ENCODE measurements around the gene CLIP1. TPM values are rescaled to one million over a fixed set of nuclear protein-coding genes. Genes with fewer than 3 reads are reported as not detected.

The CLIP1 gene
- total and polyA plus RNA-seq, 2 of the 8 experiments (the other 6 are each of a cell fraction or from before 2014, with no cell fraction given): 19.0 to 27.6 TPM

- 93% methylated on average over 2 of the region's 2 CpGs; no CpG with 5 or more reads in 1 of the 2 experiments for WGBS, 2 experiments (ENCODE audit: extremely low coverage in 1 of 2, insufficient coverage in 1 of 2, insufficient read length in 1 of 2, insufficient replicate concordance in 2 of 2, low coverage in 1 of 2, low lambda C conversion rate in 2 of 2, missing lambda C conversion rate in 1 of 2)
- Histone ChIP-seq H2BK5ac (ENCODE audit: low read depth, low read length) (no peak overlapping the region), H4K20me1 (replicated peaks in 1 of 2; ENCODE audit: control insufficient read depth in 1 of 2, insufficient read depth in 2 of 2, low read length in 2 of 2) (no peaks in the 10 kb centered on the region), H2BK120ac (replicated peaks; ENCODE audit: low read depth, low read length) (no peak overlapping the region), H2AK5ac (ENCODE audit: low read depth, low read length) (no peak overlapping the region), H3K23me2 (ENCODE audit: low read depth, low read length) (no peaks in the 10 kb centered on the region), H3K27ac (ENCODE audit: low read depth, low read length) (no peak overlapping the region), H4K8ac (ENCODE audit: extremely low read depth, insufficient read depth, low read length) (no peak overlapping the region), H2AFZ (ENCODE audit: low read length) (no peak overlapping the region), H3K23ac (ENCODE audit: insufficient read length) (no peak overlapping the region), H4K5ac (ENCODE audit: insufficient read length, low read depth, low read length) (no peak overlapping the region), H2BK20ac (ENCODE audit: low read length) (no peak overlapping the region), H3K14ac (ENCODE audit: insufficient read length) (no peak overlapping the region), H3K4me2 (ENCODE audit: insufficient read depth in 1 of 2, low read depth in 2 of 2, low read length in 2 of 2) (no peak overlapping the region), H3K9me3 (ENCODE audit: insufficient read depth in 2 of 2, low read depth in 1 of 2, low read length in 1 of 2) (no peaks in the 10 kb centered on the region), H3K79me1 (ENCODE audit: low read depth, low read length) (no peaks in the 10 kb centered on the region), H3K9ac (replicated peaks in 1 of 4; ENCODE audit: extremely low read depth in 1 of 4, low read depth in 3 of 4, low read length in 3 of 4) (no peak overlapping the region), H2BK15ac (ENCODE audit: low read length) (no peak overlapping the region), H4K91ac (replicated peaks; ENCODE audit: insufficient read length, low read length) (no peak overlapping the region), H3K4me3 (ENCODE audit: extremely low read depth in 1 of 4, insufficient read depth in 2 of 4, low read depth in 3 of 4, low read length in 4 of 4) (no peak overlapping the region), H3K4me1 (replicated peaks in 1 of 4; ENCODE audit: control insufficient read depth in 3 of 4, insufficient read depth in 4 of 4, low read length in 3 of 4) (no peaks in the 10 kb centered on the region), H3K4ac (replicated peaks; ENCODE audit: insufficient read length, low read depth, low read length) (no peak overlapping the region), H3K18ac (ENCODE audit: extremely low read depth, low read length) (no peak overlapping the region), H3K27me3 (replicated peaks in 1 of 4; ENCODE audit: control insufficient read depth in 3 of 4, extremely low read depth in 1 of 4, insufficient read depth in 3 of 4, low read length in 3 of 4) (no peaks in the 10 kb centered on the region), H3K79me2 (ENCODE audit: control insufficient read depth in 1 of 2, insufficient read depth in 2 of 2, low read length in 2 of 2) (no peaks in the 10 kb centered on the region), H3K36me3 (ENCODE audit: control insufficient read depth in 2 of 4, insufficient read depth in 4 of 4, low read length in 3 of 4) (no peaks in the 10 kb centered on the region), H3K56ac (replicated peaks; ENCODE audit: insufficient read length, low read depth, low read length) (no peak overlapping the region), H2BK12ac (ENCODE audit: low read depth, low read length) (no peak overlapping the region)
- ChIA-PET CTCF (ENCODE audit: partially characterized antibody) (interaction anchor here (0.6 to 4.0 kb wide), 4 partner anchors 10 to 24 kb away, joined by 3 to 23 read pairs (median 14); no protein-coding TSS in a partner anchor), POLR2A (ENCODE audit: partially characterized antibody) (no interaction called here)
- DNase-seq (ENCODE audit: low read depth in 1 of 2, low spot score in 2 of 2) (no peak), FAIRE-seq (no peak)
- TF ChIP-seq ZNF274 (IDR thresholded peaks at IDR 0.05; ENCODE audit: borderline replicate concordance, extremely low read depth, low read length): no peak
- TF ChIP-seq ASH2L (IDR thresholded peaks at IDR 0.05; ENCODE audit: low read length): no peak
- TF ChIP-seq EZH2 (IDR thresholded peaks at IDR 0.05; ENCODE audit: low read depth, low read length, severe bottlenecking): no peak
- no peak for TF ChIP-seq GTF2F1 (IDR thresholded peaks at IDR 0.05; ENCODE audit: borderline replicate concordance, low read depth, low read length)
- no peak for TF ChIP-seq POU5F1 (IDR thresholded peaks at IDR 0.05; ENCODE audit: low read depth, low read length)
- TF ChIP-seq CBX8 (IDR thresholded peaks at IDR 0.05; ENCODE audit: borderline replicate concordance, low read depth, low read length): no peak
- no peak for TF ChIP-seq GABPA (IDR thresholded peaks at IDR 0.05; ENCODE audit: borderline replicate concordance, insufficient read depth, low read length)
- TF ChIP-seq SUZ12 (IDR thresholded peaks at IDR 0.05; ENCODE audit: low read length): no peak
- no peak for TF ChIP-seq KDM4A (IDR thresholded peaks at IDR 0.05; ENCODE audit: low read depth, low read length, severe bottlenecking)
- TF ChIP-seq TAF7 (optimal IDR thresholded peaks at IDR 0.05; ENCODE audit: borderline replicate concordance, low read depth, low read length): no peak
- no peak for TF ChIP-seq KDM1A (IDR thresholded peaks at IDR 0.05; ENCODE audit: borderline replicate concordance, low read length)
- no peak for TF ChIP-seq HDAC6 (IDR thresholded peaks at IDR 0.05; ENCODE audit: low read depth, low read length)
- no peak for TF ChIP-seq YY1 (IDR thresholded peaks at IDR 0.05; ENCODE audit: low read depth, low read length)
- TF ChIP-seq RNF2 (IDR thresholded peaks at IDR 0.05; ENCODE audit: borderline replicate concordance, low read depth, low read length, missing control alignments, poor library complexity, severe bottlenecking): no peak
These were observed 77.4 kb downstream of the CLIP1 start for GRCh38 chr12:122345042-122345441.

Data from H1 (cell line).